GM21367 (cell line): ENCODE results near the gene NR3C2.
A peak's percentile ranks its signal among the peaks of the same experiment; 100 is the strongest.

Source experiments
- ATAC-seq: cut with Tn5 transposase; IDR thresholded peaks from one replicate; pipeline ENCODE4 v1.9.1; 2021; ENCODE audit not compliant: unreplicated experiment

Gene NR3C2

DNA sequence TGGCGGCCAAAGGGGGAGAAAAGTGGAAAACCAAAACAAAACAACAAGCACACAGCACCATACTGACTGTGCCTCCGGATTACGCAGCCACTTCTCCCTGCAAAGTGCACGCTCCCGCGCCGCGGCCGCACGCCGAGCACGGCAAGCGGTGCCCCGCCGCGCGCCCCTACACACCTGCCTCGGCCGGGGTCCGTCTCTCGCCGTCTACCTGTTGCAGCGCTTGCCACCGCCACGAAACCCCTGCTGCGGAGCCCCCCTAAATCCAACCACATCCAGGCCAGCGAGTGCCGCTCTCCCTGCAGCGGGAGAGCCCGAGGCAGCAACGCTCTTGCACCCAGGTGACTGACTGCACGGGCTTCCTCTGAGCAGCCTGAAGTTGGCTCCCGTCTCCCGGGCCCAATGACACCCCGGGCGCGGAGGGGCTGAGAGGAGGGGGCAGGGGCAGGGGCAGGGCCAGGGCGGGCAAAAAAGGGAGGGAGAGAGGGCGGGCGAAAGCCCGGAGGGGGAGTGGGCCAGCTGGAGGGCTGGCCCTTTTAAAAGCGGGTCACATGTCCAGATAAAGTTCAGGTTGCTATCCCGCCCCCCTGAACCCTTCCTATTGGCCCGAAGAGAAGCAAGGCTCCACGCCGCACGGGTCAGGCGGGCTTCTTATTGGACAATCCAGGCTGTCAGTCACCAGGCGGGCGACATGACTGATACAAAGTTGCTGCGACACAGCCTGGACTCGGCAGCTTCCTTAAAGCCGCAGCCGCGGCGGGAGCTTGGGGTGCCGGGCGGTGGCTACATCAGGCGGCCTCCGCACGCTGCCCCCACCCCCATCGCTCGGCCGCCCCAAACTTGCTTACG is at the start of gene NR3C2:
TSS of gene NR3C2 (minus strand) at position 429 of the 846 bp plus-strand sequence.
- peak; percentile 99 for ATAC-seq

DNA sequence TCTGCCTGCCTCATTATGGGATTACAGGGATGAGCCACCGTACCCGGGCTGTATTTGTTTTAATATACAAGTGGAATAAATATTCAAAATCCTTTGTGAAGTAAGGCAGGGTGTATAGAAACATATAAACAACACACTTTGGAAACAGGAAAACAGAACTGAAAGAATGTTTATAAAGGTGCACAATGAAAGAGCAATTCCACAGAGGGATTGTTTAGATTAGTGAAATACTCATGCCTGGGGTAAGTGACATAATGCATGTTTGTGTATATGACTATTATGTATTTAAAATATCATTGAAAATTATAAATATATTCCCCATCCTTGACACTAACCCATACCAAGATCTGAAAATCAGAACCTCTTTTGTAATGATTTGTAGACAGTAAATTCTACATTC is 45.0 kb upstream of the NR3C2 start:
- no peak for ATAC-seq

DNA sequence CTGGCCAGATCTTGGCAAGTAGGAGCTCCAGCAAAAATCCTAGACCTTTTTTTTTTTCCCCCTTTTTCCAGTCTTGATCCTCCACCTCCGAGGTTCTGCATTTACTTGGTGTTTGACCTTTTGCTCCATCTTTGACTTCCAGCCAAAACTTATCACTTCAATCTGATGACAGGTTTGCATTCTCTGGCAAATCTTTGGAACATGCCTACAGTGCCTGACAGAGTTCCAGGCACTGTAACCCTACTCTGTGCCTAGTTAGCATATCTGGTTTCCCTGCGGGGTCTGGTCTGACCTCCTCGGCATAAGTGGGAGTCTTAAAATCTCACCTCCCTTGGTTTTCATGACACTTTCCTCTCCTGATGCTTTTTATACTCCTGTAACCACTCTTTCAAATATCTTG is 39.4 kb upstream of the NR3C2 start:
- no peak for ATAC-seq

DNA sequence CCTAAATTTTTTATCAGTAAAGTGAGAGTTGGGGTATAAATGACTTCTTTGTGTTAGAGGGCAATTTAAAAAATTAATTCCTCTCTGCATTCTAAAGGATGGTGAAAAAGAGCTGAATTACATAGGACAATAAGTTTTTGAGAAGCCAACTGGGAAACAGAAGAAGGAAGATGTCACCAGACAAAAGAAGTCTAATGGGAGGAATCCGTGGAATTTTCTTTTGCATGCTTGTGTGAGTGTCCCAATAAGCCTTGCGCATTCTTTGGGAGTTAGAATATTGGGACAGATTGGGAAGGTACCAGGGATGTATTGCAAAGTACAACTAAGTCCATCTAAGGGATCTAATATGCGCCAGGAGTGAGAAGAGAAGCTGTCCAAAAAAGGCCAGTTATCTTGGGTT is 35.1 kb upstream of the NR3C2 start:
- no peak for ATAC-seq

DNA sequence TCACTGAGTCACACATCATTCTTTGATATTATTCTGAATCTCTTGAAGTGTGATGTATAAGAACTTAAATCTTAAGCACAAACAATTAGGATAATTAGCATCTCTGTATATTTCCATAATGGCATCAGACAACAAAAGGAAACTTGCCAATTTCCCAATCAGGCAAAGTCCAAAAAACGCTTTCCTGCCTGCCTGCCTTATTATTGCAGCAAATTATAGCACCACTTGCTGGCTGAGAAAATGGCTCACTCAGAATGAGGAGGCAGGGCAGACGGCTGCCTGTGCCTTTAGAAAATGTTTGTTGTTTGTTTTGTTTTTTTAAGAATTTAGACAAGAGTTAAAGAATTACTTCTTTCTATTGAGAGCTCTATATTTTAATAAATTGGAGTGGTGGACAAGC is 27.7 kb upstream of the NR3C2 start:
- ATAC-seq: no peak

DNA sequence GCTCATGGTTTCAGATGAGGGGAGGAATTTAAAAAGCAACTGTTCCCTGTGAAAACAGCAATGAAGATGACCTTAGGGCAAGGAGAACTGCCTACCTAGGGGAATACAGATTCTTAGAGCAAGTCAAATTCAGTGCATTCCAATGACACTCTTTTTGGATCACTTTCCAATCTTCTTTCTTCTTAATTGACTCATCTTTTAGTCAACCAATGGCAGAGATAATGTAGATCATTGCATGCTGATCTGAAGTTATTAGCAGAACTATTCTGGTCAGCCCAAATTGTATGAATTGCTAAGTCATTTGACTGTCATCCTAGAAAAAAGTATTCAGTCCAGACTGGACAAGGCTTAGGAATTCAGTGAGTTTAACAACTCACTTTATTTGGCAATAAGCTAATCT is 12.6 kb upstream of the NR3C2 start:
- no peak for ATAC-seq

DNA sequence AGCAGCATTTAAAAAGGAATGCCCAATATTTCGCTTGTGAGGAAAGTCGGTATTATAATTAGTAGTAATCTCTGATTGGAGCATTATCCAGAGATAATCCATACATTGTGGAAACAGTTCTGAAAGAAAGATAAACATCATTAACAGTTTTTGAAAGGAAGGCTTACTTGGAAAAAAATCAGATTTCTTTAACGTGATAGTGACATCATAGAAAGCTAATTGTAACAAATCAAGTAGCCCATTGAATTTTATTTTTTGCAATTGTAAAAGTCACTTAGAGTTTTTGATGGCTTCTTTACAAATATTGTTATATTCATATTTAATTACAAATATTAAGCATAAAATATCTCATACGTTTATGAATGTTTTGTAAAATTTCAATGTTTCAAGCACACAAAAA is 11.6 kb upstream of the NR3C2 start:
- no peak for ATAC-seq

DNA sequence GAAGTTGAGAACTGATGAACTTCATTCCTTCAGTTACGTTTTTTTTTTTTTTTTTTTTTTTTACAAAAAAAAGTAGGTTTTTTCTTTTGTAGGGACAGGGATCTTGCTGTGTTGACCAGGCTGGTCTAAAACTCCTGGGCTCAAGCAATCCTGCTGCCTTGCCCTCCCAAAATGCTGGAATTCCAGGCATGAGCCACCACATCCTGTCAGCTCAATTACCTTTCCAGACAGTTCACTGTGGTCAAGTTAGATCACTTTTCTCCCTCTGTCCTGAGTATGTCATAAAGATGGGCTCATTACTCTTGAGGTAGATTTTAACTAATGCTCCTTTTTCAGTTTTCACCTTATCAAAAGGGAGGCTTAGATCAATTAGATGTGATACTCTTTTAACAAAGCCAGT is 10.8 kb upstream of the NR3C2 start:
- no peak for ATAC-seq

DNA sequence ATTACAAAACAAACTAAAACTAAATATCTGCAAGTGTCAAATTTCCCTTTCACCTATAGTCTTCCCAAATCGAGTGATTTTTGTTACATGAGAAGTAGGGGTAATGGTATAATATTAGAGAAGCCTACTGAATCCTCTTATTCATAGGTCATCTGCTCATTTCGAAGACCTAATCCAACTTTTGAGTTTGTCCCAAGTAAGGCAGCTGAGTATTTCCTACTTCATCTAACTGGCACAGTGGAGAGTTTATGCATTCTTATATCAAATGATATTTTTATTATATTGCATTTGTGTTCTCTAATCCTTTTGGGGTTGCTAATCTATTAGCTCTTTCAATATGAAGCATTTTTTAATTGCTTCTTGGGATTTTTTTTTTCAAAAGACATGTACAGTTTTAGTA is 7.7 kb upstream of the NR3C2 start:
- ATAC-seq: no peak

DNA sequence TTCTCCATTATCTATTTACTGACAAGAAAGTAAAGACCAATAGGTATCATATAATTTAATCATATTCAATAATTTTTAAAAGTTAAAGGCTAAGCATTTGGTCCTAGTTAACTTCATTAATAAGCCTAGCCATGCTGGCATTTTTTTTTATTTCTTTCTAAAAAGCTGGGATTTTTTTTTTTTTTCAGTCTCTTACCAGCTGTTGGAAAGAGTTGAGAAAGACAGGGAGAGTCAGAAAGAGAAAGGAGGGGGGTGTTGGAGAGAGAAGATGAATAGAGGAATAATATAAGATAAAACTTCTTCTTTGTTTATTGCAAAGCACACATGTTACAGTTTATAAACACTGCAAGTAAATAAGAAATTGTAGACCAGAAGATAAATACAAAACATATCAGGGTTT is 5.9 kb upstream of the NR3C2 start:
- no peak for ATAC-seq

DNA sequence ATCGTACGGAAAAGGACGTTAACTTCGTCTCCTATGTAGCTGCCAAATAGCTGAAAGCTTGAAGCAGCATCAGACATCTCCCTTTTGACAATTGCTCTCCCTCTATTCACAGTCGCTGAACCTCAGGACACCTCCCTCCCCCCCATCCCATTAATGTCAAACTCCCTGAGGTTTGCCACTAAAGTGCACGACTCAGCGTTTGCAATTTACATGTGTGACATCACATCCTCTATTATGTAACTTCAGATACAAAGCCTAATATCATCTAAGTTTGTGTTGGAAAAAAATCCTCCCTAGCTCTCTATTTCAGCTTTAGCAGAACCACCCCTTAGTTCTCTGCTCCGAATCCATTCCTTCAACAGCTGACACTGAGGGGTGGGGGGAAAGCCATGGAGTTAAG is 5.5 kb upstream of the NR3C2 start:
- ATAC-seq: no peak

DNA sequence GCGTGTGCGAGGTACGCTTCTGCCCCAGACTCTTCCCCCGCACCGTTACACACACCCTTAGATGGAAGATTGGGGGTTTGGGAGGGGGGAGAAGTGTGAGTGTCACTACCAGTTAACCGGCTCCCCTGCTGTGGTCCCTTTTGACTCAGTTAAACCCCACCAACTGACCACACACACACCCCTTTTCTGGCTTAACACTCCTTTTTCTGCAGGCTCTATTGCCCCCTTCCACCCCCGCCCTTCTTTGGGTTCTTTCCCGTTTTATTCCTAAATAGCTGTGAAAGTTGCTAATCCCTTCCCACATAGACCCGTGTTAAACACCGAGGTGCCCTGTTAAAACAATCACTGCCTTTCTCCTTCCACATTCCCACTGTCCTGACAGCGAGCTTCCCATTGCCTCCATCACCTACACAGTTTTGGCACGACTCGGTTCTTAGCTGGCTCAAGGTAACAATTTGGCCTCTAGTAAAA is 3.7 kb upstream of the NR3C2 start:
- ATAC-seq: no peak

DNA sequence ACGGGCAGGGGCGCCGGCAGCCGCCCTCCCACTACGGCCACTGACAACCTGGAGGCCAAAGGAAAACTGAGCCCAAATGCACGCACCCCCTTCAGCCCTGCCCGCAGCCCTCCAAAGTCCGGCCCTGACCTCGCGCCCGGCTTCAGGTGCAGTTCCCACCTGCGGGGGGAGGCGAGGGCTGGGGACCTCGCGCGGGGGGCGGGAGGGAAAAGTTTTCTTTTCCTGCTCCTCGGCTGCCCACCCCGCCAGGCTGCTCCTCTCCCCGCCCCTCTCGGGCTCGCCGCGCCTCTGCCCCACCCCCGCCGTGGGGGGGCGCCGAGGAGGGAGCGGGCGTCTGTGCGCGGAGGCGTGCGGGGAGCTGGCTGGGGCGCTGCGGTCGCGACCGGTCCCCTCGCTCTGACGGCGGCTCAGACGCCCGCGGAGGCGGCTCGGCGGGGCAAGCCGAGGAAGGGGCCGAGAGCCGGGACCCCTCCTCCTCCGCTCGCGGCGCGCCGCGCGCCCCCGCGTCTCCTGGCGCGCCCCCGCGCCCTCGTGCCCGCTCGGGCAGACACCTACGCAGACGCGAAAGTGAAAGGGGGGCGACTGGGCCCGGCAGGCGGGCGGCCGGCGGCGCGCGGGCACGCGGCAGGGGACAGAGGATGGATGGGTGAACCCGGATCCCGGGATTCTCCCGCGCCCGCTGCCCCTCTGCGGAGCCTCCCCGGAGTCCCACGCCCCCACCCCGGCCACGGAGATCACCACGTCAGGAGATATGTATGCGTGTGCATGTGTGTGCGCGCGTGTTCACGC is 3.1 kb upstream of the NR3C2 start:
- ATAC-seq: no peak

DNA sequence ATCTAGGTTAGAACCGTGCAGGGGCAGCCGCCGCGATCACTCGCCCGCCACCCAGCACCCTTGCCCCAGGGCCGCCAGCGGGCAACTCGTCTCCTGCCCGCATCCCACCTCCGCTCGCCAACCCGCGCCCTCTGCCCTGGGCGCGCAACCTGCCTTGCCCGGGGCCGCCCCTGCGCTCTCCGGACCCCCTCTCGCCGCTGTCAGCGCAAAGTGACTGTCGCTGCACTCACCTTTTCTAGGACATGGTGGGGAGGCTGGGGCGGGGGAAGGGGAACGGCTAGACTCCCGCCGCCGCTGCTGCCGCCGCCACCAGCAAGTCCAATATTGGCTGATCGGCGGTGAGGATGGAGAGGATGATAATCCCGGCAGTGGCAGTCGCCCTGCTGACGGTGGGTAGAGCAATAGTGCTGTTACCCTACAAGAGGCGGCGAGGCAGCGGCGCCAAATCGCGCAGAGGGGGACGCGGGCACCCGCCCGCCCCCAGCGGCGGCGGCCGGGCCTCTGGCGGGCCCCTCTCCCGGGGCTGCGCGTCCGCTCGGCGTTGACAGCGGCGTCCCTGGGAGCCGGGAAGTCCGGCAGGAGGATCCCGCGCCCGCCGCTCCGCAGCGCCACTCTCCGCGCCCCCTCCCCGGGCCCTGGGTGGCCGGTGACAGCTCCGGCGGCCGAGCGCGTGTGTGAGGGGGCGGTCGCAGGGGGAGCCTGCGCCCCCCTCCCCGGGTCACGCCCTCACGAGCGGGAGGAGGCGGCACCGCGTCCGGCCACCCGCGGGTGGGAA is 2.3 kb upstream of the NR3C2 start:
- no peak for ATAC-seq

DNA sequence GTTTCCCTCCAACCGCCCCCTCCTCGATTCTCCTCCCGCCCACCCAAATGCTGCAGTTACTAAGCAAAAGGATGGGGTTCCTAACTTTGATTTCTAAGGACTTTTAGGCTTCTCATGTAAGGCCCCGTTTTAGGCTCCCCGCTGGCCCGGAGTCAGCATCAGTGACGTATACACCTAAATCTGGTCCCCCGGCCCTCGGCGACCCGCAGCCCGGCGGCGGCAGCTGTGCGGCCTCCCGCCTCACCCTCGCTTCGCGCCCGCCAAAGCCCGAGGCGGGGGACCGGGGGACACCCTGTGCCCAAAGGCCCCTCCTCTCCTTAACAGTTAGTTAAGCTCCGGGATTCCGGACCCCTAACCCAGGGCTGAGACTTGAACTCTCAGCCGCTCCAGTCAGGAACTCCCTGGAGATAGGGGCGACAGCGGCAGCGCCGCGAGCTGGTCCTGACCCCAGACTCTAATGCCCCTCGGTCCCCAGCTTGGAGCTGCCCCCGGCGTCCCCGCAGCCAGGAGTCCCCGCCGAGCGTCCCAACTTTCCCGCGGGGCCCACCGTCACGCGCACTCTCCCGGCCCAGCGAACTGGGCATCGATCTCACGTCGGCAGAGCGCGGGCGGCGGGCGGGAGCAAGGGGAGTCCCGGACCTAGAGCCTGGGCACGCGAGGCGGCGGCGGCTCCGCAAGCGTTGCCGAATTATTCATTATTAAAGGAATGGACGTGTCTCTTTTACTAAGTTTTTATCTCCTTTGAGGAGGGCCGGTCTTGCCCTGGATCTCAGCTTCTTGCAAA is 1.5 kb upstream of the NR3C2 start:
- no peak for ATAC-seq

DNA sequence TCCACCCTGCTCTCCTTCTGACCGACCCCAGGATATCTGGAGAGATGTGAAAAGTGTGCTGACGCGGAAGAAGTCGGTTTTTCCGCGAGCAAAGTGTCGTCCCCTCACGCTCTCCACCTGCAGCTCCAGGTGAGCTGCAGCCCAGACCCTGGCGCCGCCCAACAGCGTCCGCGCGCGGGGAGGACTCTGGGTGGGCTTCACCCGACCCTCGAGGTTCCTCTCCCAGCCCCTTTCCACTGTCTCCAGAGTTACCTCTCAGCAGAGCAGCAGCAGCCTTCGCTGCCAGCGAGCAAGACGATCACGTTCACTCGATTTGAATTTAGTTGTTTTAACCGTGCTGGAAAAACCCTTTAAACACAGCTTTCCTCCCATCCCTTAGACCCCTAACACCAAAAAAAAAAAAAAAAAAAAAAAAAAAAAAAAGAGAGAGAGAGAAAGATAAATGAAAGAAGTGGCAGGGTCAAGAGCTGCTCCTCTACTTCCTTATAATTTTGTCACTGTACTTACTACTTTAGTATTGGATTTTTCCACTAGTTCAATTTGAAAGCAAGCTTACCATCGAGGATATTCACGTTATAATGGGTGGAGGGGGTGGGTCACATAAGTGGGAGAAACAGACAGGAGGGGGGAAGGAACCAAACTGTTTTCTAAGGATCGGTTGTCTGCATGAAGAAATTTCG is 758 bp upstream of the NR3C2 start:
- peak; percentile 0 for ATAC-seq

DNA sequence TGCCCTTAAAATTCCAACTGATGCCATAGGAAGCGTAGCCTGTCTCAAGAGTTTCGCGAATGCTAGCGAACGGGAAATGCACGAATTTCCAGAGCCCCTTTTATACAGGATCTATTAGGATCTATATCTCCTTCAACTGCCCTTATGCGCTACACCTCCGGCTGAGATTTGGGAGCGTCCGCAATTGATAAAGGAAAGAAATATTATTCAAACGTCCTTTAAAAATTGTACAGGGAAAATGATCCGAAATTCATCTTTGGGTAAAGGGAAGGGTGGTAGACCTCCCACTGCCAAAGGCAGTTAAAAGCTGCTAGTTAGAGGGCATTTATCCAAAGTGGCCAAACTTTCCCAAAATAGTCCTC is 609 bp downstream of the NR3C2 start:
- no peak for ATAC-seq

DNA sequence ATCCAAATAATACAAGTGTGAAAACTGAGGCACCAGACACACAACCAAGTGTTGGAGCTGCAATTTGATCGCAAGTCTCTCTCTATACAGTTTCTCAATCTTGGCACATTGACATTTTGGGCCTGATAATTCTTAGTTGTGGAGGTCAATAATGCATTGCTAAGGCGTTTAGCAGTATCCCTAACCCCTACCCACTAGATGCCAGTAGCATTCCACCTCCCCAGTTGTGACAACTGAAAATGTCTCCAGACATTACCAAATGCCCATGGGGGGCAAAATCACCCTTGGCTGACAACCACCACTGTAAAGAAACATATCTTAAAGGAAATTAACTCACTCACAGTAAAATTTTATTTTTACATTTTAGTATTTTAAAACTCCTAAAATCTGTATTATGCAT is 4.2 kb downstream of the NR3C2 start:
- no peak for ATAC-seq

DNA sequence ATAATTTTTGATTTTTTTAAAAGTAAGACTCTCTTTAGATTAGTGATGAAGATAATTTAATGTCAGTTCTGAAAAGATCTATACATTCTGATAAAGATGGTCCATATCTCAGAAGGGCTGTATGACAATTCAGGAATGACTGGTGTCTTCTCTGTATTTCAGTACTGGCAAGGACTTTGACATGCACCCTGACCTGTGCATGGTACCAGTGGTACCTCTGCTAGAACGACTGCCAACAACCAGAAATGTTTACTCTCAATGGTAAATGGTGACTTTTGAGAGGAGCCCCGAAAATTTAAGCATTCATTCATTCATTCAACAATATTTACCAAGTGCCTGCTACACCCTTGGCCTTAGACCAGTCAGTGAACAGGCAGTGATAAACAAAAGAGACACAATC is 4.8 kb downstream of the NR3C2 start:
- ATAC-seq: no peak

DNA sequence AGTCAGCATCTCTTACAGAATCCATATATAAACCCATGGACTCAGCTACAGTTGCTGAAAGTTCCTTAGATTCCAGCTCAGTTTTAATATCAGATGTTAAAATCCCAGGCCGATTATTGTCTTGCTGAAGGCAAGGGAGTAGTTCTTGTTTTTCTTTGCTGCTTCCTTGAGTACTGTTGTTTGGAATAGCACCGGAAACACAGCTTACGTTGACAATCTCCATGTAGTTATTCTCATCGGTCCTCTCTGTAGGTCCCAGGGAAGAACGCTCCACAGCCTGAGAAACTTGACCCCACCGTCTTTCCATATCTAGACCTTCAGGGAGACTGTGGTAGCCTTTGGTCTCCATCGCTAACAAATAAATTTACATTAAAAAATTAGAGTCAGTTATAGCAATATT is 5.7 kb downstream of the NR3C2 start:
- ATAC-seq: no peak
